ENCODE measurements around the gene CAPN12.

DNA sequence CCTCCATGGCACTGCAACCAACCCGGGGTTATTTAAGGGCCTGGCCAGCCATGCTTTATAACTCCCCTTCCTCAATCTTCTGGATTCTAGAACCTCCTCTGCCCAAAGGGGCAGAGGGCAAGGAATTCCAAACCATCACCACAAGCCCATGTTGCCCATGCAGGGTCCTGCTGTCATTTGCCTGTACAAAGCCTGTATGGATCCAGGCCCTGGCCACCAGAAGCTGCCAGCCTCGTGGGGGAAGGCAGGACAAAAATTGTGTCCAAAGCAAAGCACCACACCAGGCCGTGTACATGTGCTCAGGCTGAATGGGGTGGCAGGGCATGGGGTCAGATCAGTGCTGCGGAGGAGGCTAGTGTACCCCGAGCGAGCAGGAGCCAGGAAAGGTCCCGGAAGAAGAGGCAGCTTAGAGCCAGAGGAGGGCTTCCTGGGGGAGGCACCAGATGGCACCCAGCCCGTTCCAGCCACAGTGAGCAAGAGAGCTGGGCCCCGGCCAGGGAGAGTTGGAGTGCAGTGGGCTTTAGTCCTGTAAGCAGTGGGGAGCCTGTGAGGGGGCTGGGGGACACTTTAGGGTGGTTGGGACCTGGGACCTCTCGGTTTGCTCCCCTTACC is 35.8 kb downstream of the CAPN12 start:
- no peak for TF ChIP-seq EZH2 (IDR thresholded peaks at IDR 0.05; ENCODE audit: borderline replicate concordance, low read depth, low read length, poor library complexity, severe bottlenecking)
- no peak for TF ChIP-seq CTCF (conservative IDR thresholded peaks at IDR 0.05; ENCODE audit: low read depth, low read length)
